ENCODE data around the gene PCDH1. TPM values are rescaled to one million over a fixed set of nuclear protein-coding genes. Genes with fewer than 3 reads are reported as not detected.

The PCDH1 gene
- total RNA-seq, 1 experiment from 2014 or later = 9.9 TPM

- ChIA-PET CTCF (interaction anchor here (0.6 to 5.7 kb wide), 17 partner anchors 10 to 235 kb away, joined by 3 to 28 read pairs (median 4); no protein-coding TSS in a partner anchor), POLR2A (interaction anchor here (1.1 kb wide), 1 partner anchor 53 kb away, joined by 3 read pairs; no protein-coding TSS in a partner anchor)
- no peak overlapping the region for H3K4me3 Mint-ChIP-seq (ENCODE audit: unreplicated experiment)
- BruUV-seq (replicated peaks) = no TSS peak
- no peaks in the 10 kb centered on the region for H3K27me3 Mint-ChIP-seq (ENCODE audit: insufficient read depth, unreplicated experiment)
- peaks cover 7% of the 10 kb centered on the region for H3K4me1 Mint-ChIP-seq (ENCODE audit: insufficient read depth, unreplicated experiment)
- H3K9me3 Mint-ChIP-seq (ENCODE audit: unreplicated experiment) = no peaks in the 10 kb centered on the region
- no peak for TF ChIP-seq CTCF (IDR thresholded peaks at IDR 0.05; ENCODE audit: unreplicated experiment)
- H3K36me3 Mint-ChIP-seq (ENCODE audit: insufficient read depth, unreplicated experiment) = no peaks in the 10 kb centered on the region
- DNase-seq (ENCODE audit: unreplicated experiment) = no peak
- intact Hi-C loops (cut with micrococcal nuclease) = no loop called here
- H3K27ac Mint-ChIP-seq (ENCODE audit: low read depth, unreplicated experiment) = no peak overlapping the region
These were observed 51.5 kb downstream of the PCDH1 start for GRCh38 chr5:141826674-141827073.

- no peak overlapping the region for H3K4me3 Mint-ChIP-seq (ENCODE audit: unreplicated experiment)
- intact Hi-C loops (cut with micrococcal nuclease) = no loop called here
- BruUV-seq (replicated peaks) = no TSS peak
- no peaks in the 10 kb centered on the region for H3K9me3 Mint-ChIP-seq (ENCODE audit: unreplicated experiment)
- POLR2A ChIA-PET = interaction anchor here (0.6 to 1.1 kb wide), 2 partner anchors 53 to 1816 kb away, joined by 3 read pairs; no protein-coding TSS in a partner anchor
- H3K27me3 Mint-ChIP-seq (ENCODE audit: insufficient read depth, unreplicated experiment) = no peaks in the 10 kb centered on the region
- TF ChIP-seq CTCF (IDR thresholded peaks at IDR 0.05; ENCODE audit: unreplicated experiment) = peak; percentile 32
- H3K4me1 Mint-ChIP-seq (ENCODE audit: insufficient read depth, unreplicated experiment) = peaks cover 13% of the 10 kb centered on the region
- no peaks in the 10 kb centered on the region for H3K36me3 Mint-ChIP-seq (ENCODE audit: insufficient read depth, unreplicated experiment)
- H3K27ac Mint-ChIP-seq (ENCODE audit: low read depth, unreplicated experiment) = no peak overlapping the region
- DNase-seq (ENCODE audit: unreplicated experiment) = peak; percentile 56
- CTCF ChIA-PET = interaction anchor here (0.6 to 5.7 kb wide), 17 partner anchors 11 to 493 kb away, joined by 3 to 28 read pairs (median 4); partner anchors contain the start of gene PCDH1
These were observed 52.2 kb downstream of the PCDH1 start for GRCh38 chr5:141825791-141826560.

- Mint-ChIP-seq H3K9me3 (ENCODE audit: unreplicated experiment) (no peaks in the 10 kb centered on the region), H3K4me1 (ENCODE audit: insufficient read depth, unreplicated experiment) (peaks cover 13% of the 10 kb centered on the region), H3K4me3 (ENCODE audit: unreplicated experiment) (no peak overlapping the region), H3K27me3 (ENCODE audit: insufficient read depth, unreplicated experiment) (no peaks in the 10 kb centered on the region), H3K27ac (ENCODE audit: low read depth, unreplicated experiment) (no peak overlapping the region), H3K36me3 (ENCODE audit: insufficient read depth, unreplicated experiment) (no peaks in the 10 kb centered on the region)
- no TSS peak for BruUV-seq (replicated peaks)
- no peak for TF ChIP-seq CTCF (IDR thresholded peaks at IDR 0.05; ENCODE audit: unreplicated experiment)
- intact Hi-C loops (cut with micrococcal nuclease) = no loop called here
- no peak for DNase-seq (ENCODE audit: unreplicated experiment)
- POLR2A ChIA-PET = interaction anchor here (1.0 kb wide), 1 partner anchor 52 kb away, joined by 3 read pairs; no protein-coding TSS in a partner anchor
- CTCF ChIA-PET = interaction anchor here (0.6 to 5.7 kb wide), 10 partner anchors 10 to 133 kb away, joined by 3 to 28 read pairs (median 4); partner anchors contain the start of gene PCDH1
These were observed 53.0 kb downstream of the PCDH1 start for GRCh38 chr5:141825241-141825671.

GRCh38 chr5:141824717-141825116 lies 53.5 kb downstream of the PCDH1 start:
- intact Hi-C loops (cut with micrococcal nuclease) = no loop called here
- no peaks in the 10 kb centered on the region for H3K27me3 Mint-ChIP-seq (ENCODE audit: insufficient read depth, unreplicated experiment)
- H3K9me3 Mint-ChIP-seq (ENCODE audit: unreplicated experiment) = no peaks in the 10 kb centered on the region
- no peak overlapping the region for H3K4me3 Mint-ChIP-seq (ENCODE audit: unreplicated experiment)
- H3K4me1 Mint-ChIP-seq (ENCODE audit: insufficient read depth, unreplicated experiment) = peaks cover 13% of the 10 kb centered on the region
- no TSS peak for BruUV-seq (replicated peaks)
- no peaks in the 10 kb centered on the region for H3K36me3 Mint-ChIP-seq (ENCODE audit: insufficient read depth, unreplicated experiment)
- no peak overlapping the region for H3K27ac Mint-ChIP-seq (ENCODE audit: low read depth, unreplicated experiment)
- ChIA-PET POLR2A (interaction anchor here (1.0 kb wide), 1 partner anchor 53 kb away, joined by 3 read pairs; no protein-coding TSS in a partner anchor), CTCF (interaction anchor here (0.6 to 5.7 kb wide), 10 partner anchors 10 to 132 kb away, joined by 3 to 28 read pairs (median 4); partner anchors contain the start of gene PCDH1)
- no peak for TF ChIP-seq CTCF (IDR thresholded peaks at IDR 0.05; ENCODE audit: unreplicated experiment)
- DNase-seq (ENCODE audit: unreplicated experiment) = no peak

Data from MCF 10A (cell line).